ENCODE measurements around the gene WAC.
"Not testable (repeated sequence)": the region's sequence is repeated elsewhere in the genome, so short reads cannot be mapped to it uniquely, and the experiment has no call there.

The WAC gene, protein sequence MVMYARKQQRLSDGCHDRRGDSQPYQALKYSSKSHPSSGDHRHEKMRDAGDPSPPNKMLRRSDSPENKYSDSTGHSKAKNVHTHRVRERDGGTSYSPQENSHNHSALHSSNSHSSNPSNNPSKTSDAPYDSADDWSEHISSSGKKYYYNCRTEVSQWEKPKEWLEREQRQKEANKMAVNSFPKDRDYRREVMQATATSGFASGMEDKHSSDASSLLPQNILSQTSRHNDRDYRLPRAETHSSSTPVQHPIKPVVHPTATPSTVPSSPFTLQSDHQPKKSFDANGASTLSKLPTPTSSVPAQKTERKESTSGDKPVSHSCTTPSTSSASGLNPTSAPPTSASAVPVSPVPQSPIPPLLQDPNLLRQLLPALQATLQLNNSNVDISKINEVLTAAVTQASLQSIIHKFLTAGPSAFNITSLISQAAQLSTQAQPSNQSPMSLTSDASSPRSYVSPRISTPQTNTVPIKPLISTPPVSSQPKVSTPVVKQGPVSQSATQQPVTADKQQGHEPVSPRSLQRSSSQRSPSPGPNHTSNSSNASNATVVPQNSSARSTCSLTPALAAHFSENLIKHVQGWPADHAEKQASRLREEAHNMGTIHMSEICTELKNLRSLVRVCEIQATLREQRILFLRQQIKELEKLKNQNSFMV

GRCh38 chr10:28532337-28533185 is at the start of gene WAC:
Gene WAC, plus strand, starts transcription at chr10:28533118. Its CDS starts 462 bp downstream, at chr10:28533580.
- peak; percentile 92 for DNase-seq (ENCODE audit: low read depth)

- no peak for DNase-seq (ENCODE audit: low read depth)
These were observed 43.7 kb upstream of the WAC start for GRCh38 chr10:28489206-28489605.

GRCh38 chr10:28490256-28490865 is 42.6 kb upstream of the WAC start:
- DNase-seq (ENCODE audit: low read depth), result not testable (repeated sequence)

DNA sequence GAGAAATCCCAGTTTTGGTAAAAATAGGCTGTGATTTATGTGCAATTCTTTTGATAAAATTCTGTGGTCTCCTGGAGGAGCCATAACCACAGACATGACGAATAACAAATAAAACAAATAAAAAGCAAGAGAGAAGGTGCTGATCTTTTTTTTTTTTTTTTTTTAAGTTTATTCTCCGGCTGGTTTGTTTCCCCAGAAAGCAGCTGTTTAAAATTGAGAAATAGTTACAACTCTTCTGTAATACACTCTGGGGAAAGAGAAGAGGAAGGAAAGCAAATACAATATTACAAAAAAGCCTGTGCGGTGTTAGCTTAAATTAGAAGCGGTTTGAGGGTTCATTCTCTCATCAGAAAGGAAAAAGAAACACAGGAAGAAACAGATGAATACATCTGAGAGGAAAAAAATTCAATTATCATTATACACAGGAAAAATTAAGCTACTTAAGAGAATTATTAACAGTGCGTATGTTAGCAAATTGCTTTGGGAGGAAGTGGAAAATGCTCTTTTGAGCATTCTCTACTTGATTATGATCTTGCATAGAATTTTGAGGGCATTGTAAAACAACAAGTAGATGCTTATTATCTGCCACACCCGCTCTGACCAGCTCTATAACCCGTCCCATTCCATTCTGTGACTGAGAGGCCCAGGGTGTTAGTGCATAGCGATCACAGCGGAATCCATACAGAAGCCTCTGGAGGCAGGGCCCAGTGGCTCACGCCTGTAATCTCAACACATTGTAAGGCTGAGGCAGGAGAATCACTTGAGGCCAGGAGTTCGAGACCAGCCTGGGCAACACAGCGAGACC is 40.6 kb upstream of the WAC start:
- no peak for DNase-seq (ENCODE audit: low read depth)

- no peak for DNase-seq (ENCODE audit: low read depth)
These were observed 38.5 kb upstream of the WAC start for GRCh38 chr10:28494420-28494819.

- DNase-seq (ENCODE audit: low read depth), result no peak
These were observed 37.8 kb upstream of the WAC start for GRCh38 chr10:28495084-28495483.

DNA sequence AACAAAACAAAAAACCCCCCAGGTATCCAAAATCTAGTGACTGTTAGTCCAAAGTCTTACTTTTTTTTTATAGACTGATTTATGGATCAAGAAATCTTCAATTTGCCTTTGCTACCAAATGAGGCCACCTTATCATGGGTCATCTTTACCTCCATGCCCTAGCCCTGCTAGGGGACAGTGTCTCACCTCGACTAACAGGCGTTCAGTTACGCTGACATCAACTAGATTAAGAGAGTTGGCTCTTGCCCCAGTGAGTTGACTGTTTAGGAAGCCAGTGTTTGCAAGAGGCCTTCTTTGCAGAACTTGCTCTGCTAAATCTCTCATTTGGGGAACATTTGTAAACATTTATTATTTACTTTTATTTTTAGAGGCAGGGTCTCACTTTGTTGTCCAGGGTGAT is 36.9 kb upstream of the WAC start:
- no peak for DNase-seq (ENCODE audit: low read depth)

DNA sequence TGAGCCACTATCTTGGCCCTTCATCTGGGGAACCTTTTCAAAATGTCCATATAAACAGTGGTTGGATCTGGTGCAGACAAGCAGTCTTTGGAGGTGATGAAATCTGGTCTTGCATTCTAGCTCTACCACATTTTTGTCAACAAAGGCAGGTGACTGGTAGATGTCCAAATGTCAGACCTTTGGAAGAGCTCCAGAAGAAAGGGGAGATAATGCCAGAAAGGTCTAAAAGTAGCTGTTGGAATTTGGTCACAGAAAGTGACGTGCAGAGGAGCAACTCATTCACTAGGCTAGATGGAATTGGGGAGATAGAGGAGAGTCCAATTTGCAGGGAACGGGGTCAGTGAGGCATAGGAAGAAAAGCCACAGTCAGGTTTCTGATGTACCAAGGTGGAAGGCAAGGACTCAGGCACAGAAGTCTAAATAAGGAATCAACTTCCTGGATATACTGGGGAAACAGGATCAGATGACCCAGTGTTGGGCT is 36.4 kb upstream of the WAC start:
- DNase-seq (ENCODE audit: low read depth), result no peak

- DNase-seq (ENCODE audit: low read depth), result no peak
These were observed 35.4 kb upstream of the WAC start for GRCh38 chr10:28497313-28498126.

DNA sequence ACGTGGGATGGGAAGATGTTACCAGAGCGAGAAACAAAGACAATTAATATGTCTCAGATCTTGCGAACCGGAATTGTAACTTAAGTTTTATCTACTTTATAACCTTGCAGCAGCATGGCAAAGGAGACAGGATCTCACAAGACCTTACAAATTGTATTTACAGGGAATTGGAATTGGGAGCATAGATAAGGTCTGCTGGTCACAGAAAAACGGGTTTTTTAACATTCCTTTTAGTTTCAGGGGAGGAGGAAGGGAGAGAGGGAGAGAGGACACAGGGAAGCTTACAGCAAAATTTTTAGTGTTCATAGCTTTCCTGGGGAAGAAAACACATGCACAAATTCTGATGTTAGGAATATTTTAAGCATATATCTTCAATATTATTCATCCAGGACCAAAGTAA is 32.7 kb upstream of the WAC start:
- not testable (repeated sequence) for DNase-seq (ENCODE audit: low read depth)

DNA sequence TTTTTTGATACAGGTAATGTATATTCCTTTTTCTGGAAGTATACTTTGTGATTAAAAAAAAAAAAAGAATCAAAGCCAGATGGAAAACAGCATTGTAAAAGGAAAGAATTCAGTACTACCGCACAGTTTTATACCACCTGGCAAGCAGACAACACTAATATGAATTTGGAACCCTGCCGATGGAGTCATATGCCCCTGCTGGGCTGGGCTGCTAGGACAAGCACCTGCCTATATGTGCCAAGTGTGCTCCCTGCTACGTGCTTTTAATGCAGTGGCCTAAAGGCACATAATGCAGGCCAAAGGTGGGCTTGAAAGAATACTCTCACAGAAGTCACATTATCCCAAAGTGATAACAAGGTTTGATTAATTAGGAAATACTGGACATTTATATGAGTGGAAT is 29.8 kb upstream of the WAC start:
- no peak for DNase-seq (ENCODE audit: low read depth)

- no peak for DNase-seq (ENCODE audit: low read depth)
These were observed 27.5 kb upstream of the WAC start for GRCh38 chr10:28505359-28505959.

- no peak for DNase-seq (ENCODE audit: low read depth)
These were observed 24.5 kb upstream of the WAC start for GRCh38 chr10:28508304-28508925.

DNA sequence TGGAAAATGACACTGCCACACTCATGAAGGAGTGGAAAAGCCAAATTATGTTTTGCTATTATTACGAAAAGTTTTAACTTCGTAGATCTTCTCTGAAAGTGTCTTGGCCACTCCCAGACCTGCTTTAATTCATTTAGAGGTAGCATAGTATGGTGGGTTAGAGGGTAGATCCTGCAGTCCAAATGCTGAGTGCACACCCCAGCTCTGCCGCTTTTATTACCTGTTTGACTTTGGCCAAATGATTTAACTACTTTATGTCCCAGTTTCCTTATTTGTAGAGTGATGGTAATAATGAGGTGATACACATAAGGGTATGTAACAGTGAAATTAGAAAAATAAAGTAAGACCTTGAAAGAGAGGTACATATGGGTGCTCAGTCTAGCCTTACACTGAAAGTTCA is 23.6 kb upstream of the WAC start:
- no peak for DNase-seq (ENCODE audit: low read depth)

DNA sequence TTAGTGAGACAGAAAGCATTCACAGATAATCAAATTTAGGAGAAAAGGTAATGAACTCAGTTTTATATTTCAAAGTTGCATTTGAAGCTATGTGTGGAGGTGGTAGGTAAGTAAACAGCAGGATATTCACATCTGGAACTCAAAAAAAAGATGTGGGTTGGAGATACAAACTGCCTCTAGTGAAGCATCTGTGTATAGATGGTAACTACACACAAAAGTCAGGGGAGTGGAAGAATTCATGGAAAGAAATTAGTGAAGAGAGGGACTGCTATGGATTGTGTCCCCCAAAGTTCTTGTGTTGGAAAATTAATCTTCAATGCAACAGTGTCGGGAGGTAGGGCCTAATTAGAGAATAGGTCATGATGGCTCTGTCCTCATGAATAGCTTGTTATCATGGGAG is 18.3 kb upstream of the WAC start:
- DNase-seq (ENCODE audit: low read depth), result no peak

DNA sequence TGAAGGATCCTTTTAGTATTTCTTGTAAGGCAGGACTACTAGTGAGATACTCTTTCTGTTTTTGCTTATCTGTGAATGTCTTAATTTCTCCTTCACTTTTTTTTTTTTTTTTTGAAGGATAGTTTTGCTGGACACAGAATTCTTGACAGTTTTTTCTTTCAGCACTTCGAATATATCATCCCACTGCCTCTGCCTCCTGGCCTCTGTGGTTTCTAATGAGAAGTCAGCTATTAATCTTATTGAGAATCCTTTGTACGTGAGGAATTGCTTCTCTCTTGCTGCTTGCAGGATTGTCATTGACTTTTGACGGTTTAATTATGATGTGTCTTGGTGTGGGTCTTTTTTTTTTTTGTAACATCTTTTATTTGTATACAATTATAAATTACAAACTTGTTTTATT is 12.6 kb upstream of the WAC start:
- no peak for DNase-seq (ENCODE audit: low read depth)

DNA sequence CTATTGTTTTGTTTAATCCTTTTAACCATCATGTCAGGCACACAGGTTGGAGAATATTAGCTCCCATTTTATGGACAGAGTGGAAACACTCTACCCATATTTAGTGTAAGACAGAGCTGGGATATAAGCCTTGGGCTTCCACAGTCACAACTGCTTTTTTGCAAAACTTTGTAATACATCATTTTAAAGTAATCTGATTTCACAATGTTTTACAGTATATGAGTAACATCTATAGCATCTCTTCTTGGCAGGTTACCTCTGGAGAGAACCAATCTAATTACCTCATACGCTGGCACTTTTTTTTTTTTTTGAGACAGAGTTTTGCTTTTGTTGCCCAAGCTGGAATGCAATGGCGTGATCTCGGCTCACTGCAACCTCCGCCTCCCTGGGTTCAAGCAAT is 12.1 kb upstream of the WAC start:
- DNase-seq (ENCODE audit: low read depth), result not testable (repeated sequence)

DNA sequence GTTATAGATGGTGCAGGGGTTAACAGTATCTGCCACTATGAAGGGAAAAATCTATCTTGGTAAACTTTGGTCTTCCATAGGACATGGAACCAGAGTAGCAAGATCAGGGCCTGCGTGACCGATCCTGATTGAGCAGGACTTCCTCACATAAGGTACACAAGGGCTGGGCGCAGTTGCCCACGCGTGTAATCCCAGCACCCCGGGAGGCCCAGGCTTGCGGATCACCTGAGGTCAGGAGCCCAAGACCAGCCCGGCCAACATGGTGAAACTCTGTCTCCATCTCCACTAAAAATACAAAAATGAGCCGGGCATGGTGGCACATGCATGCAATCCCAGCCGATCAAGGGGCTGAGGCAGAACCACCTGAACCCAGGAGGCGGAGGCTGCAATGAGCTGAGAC is 11.0 kb upstream of the WAC start:
- DNase-seq (ENCODE audit: low read depth), result not testable (repeated sequence)

DNA sequence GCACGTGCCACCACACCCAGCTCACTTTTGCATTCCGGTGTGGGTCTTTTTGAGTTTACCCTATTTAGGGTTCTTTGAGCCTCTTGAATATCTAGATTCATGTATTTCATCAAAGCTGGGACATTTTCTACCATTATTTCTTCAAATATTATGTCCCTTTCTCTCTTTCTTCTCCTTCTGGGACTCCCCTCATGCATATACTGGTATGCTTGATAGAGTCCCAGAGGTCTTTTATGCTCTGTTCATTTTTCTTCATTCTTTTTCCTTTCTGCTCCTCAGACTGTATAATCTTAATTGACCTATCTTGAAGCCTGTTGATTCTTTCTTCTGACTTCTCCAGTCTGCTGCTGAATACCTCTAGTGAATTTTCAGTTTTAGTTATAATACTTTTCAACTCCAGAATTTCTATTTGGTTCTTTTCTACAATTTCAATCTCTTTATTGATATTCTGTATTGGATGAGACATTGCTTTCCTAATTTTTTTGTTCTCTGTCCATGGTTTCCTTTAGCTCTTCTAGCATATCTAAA is 9.1 kb upstream of the WAC start:
- DNase-seq (ENCODE audit: low read depth), result no peak

All from T-helper 22 cell (primary cell).